ENCODE measurements around the gene GSN. TPM values are rescaled to one million over a fixed set of nuclear protein-coding genes. Genes with fewer than 3 reads are reported as not detected.

Gene GSN
- total RNA-seq, 4 donors from 2014 or later, result 3,140 to 6,734 (median 4,294) TPM

GRCh38 chr9:121364077-121364476 lies 96.1 kb downstream of the GSN start:
- no peak for DNase-seq (ENCODE audit: low spot score)
- TF ChIP-seq CTCF (IDR thresholded peaks at IDR 0.05), result no peak
- ATAC-seq (ENCODE audit: low FRiP score), result no peak

- no peak for DNase-seq (ENCODE audit: low spot score)
- no peak for TF ChIP-seq CTCF (IDR thresholded peaks at IDR 0.05)
- no peak for ATAC-seq (ENCODE audit: low FRiP score)
Measured at GRCh38 chr9:121364886-121365285, 96.9 kb downstream of the GSN start.

GRCh38 chr9:121365564-121365963 lies 97.6 kb downstream of the GSN start:
- no peak for ATAC-seq (ENCODE audit: low FRiP score)
- no peak for TF ChIP-seq CTCF (IDR thresholded peaks at IDR 0.05)

GRCh38 chr9:121366611-121367192 lies 98.7 kb downstream of the GSN start:
- no peak for TF ChIP-seq CTCF (IDR thresholded peaks at IDR 0.05)
- ATAC-seq (ENCODE audit: low FRiP score), result no peak
- no peak for DNase-seq (ENCODE audit: low spot score)

More at GRCh38 chr9:121365564-121365963, 97.6 kb downstream of the GSN start:
- DNase-seq (ENCODE audit: low spot score), result no peak

- ATAC-seq (ENCODE audit: low FRiP score) (no peak), DNase-seq (ENCODE audit: low spot score) (no peak)
- TF ChIP-seq CTCF (IDR thresholded peaks at IDR 0.05), result no peak
Measured at GRCh38 chr9:121367306-121368137, 99.6 kb downstream of the GSN start.

- no peak for ATAC-seq (ENCODE audit: low FRiP score)
- TF ChIP-seq CTCF (IDR thresholded peaks at IDR 0.05), result no peak
- no peak for DNase-seq (ENCODE audit: low spot score)
Measured at GRCh38 chr9:121368138-121368522, 100.2 kb downstream of the GSN start.

- ATAC-seq (ENCODE audit: low FRiP score) (no peak), DNase-seq (ENCODE audit: low spot score) (no peak)
- no peak for TF ChIP-seq CTCF (IDR thresholded peaks at IDR 0.05)
Measured at GRCh38 chr9:121368745-121369144, 100.8 kb downstream of the GSN start.
